ENCODE data around the gene HEATR3.

DNA sequence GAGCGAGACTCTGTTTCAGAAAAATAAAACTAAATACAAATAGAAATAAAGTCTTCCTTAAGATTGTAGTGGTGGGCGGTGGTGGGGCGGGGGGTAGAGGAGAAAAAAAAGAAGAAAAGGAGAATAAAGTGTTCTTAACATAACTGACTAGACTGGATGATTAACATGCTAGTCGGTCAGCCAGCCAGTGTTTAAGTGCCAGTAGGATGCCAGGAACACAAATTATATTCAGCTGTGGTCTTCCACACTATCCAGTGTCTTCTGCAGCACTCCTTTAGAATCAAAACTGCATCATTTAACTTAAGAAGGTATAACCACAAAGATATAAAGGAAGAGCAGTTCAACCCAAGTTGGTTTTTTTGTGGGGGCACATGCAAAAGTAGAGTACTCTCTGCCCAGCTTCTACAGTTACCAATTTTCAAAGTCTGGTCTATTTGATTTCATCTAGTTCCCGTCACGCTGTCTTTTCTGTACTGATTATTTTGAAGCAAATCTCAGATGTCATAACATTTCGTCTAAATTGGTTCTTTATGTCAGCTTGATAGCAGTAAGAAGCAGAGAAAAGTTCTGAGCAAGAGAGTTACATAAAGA, 15.8 kb downstream of the HEATR3 start:
- no peak for TF ChIP-seq ZNF274 (IDR thresholded peaks at IDR 0.05; ENCODE audit: low read depth, low read length)
- TF ChIP-seq SUZ12 (IDR thresholded peaks at IDR 0.05; ENCODE audit: extremely low read depth, insufficient read depth, insufficient read length): no peak

Measured in NT2/D1 (cell line).